DOHH2 (cell line): ENCODE data around the gene EFNA5.

Experiments
- H3F3A ChIP-seq: fragments of 200-600 bp; sonication (generic), shearing (Covaris generic); 2 replicates; pipeline ENCODE4 v1.6.0; 2016; ENCODE audit warnings: antibody characterized with exemption, mild to moderate bottlenecking; ENCODE audit not compliant: control insufficient read depth, insufficient read depth
- H3K27ac ChIP-seq: fragments of 200-600 bp; sonication (generic); 2 replicates; pipeline ENCODE4 v1.5.1; 2014; ENCODE audit warnings: low read depth, mild to moderate bottlenecking, low read length, moderate library complexity
- H3K27me3 ChIP-seq: fragments of 200-600 bp; sonication (generic); 2 replicates; pipeline ENCODE4 v1.6.1; 2014; ENCODE audit warnings: mild to moderate bottlenecking, low read length, mixed read lengths; ENCODE audit not compliant: control insufficient read depth
- H3K36me3 ChIP-seq: fragments of 200-600 bp; sonication (generic); 2 replicates; pipeline ENCODE4 v1.6.1; 2014; ENCODE audit warnings: mild to moderate bottlenecking, low read length, moderate library complexity, mixed read lengths; ENCODE audit not compliant: control insufficient read depth
- H3K4me1 ChIP-seq: fragments of 200-600 bp; sonication (generic); 2 replicates; pipeline ENCODE4 v1.6.1; 2014; ENCODE audit warnings: mild to moderate bottlenecking, low read length, mixed read lengths; ENCODE audit not compliant: control insufficient read depth
- H3K4me2 ChIP-seq: fragments of 200-600 bp; sonication (generic); 2 replicates; pipeline ENCODE4 v1.6.0; 2014; ENCODE audit warnings: mild to moderate bottlenecking, low read length, moderate library complexity
- H3K4me3 ChIP-seq: fragments of 200-600 bp; sonication (generic); 2 replicates; pipeline ENCODE4 v1.5.1; 2014; ENCODE audit warnings: mild to moderate bottlenecking, low read length, mixed read lengths
- H3K79me2 ChIP-seq: fragments of 200-600 bp; sonication (generic); 2 replicates; pipeline ENCODE4 v1.6.1; 2014; ENCODE audit warnings: mild to moderate bottlenecking, low read length, mixed read lengths; ENCODE audit not compliant: control insufficient read depth
- H3K9me2 ChIP-seq: fragments of 200-600 bp; sonication (generic); replicated peaks from 2 replicates; pipeline ENCODE4 v1.6.1; 2014; ENCODE audit warnings: mild to moderate bottlenecking, low read length, mixed read lengths; ENCODE audit not compliant: control insufficient read depth
- H3K9me3 ChIP-seq: fragments of 200-600 bp; sonication (generic); 2 replicates; pipeline ENCODE4 v1.6.1; 2014; ENCODE audit warnings: antibody characterized with exemption, low read length, mixed read lengths; ENCODE audit not compliant: control insufficient read depth, insufficient read depth
- H4K20me1 ChIP-seq: fragments of 200-600 bp; sonication (generic); 2 replicates; pipeline ENCODE4 v1.6.0; 2014; ENCODE audit warnings: low read depth, mild to moderate bottlenecking, antibody characterized with exemption, low read length, moderate library complexity; ENCODE audit not compliant: control insufficient read depth, insufficient read depth
- EZH2phosphoT487 ChIP-seq: fragments of 200-600 bp; sonication (generic); IDR thresholded peaks from 2 replicates; pipeline ENCODE4 v1.6.1; 2017; ENCODE audit warnings: borderline replicate concordance, mild to moderate bottlenecking, antibody characterized with exemption, low read length, moderate library complexity, mixed read lengths
- TF ChIP-seq, protein P1 (sequence below): fragments of 200-600 bp; sonication (generic); IDR thresholded peaks from one replicate; pipeline ENCODE4 v1.5.1; 2014; ENCODE audit warnings: antibody characterized with exemption, mild to moderate bottlenecking, low read depth, low read length; ENCODE audit not compliant: poor library complexity, severe bottlenecking

EFNA5 gene

DNA sequence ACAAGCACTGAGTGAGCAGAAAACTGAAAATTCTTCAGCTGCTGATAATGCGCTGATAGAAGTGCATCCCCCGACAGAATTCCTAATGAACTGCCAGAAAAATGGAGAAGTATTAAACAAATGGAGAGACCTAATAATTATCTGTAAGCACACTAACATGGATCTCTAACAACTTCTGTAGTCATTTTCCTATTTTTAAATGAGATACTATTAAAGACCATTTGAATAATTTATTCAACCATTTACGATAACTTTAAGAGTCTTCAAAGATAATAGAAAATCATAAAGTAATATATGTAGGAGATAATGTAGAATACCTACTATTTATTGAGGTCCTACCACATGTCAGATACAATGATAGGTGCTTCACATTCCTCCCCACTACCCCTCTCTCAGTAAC, 72.9 kb downstream of the EFNA5 start:
- Histone ChIP-seq H3K9me2 (no peaks in the 10 kb centered on the region; the same call in 1 of the 2 replicates), H3K4me2 (no peak overlapping the region), H3K79me2 (no peaks in the 10 kb centered on the region), H3K27ac (no peak overlapping the region), H3F3A (no peaks in the 10 kb centered on the region), H3K27me3 (no peaks in the 10 kb centered on the region), H4K20me1 (no peaks in the 10 kb centered on the region), H3K4me1 (no peaks in the 10 kb centered on the region), H3K9me3 (no peaks in the 10 kb centered on the region), H3K4me3 (no peak overlapping the region), H3K36me3 (no peaks in the 10 kb centered on the region)
- TF ChIP-seq, protein P1, sequence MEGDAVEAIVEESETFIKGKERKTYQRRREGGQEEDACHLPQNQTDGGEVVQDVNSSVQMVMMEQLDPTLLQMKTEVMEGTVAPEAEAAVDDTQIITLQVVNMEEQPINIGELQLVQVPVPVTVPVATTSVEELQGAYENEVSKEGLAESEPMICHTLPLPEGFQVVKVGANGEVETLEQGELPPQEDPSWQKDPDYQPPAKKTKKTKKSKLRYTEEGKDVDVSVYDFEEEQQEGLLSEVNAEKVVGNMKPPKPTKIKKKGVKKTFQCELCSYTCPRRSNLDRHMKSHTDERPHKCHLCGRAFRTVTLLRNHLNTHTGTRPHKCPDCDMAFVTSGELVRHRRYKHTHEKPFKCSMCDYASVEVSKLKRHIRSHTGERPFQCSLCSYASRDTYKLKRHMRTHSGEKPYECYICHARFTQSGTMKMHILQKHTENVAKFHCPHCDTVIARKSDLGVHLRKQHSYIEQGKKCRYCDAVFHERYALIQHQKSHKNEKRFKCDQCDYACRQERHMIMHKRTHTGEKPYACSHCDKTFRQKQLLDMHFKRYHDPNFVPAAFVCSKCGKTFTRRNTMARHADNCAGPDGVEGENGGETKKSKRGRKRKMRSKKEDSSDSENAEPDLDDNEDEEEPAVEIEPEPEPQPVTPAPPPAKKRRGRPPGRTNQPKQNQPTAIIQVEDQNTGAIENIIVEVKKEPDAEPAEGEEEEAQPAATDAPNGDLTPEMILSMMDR, result no peak
- TF ChIP-seq EZH2phosphoT487, result no peak

DNA sequence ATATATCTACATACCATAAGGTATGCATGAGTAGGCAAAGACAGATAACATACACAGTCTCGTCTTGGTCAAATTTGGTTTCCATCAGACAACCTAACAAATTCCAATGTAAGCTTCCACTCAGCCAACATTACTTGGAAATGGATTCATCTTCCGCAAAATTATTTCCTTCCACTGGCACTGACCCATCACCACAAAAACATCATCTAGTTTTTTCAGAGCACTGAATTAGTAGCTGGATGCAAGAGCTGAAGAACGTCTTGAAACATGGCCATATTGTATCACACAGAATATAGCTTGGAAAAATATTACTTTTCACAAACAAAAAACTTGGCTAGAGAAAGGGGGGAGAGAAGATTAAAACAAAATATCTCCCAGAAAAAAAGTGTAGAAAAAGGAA, 73.5 kb downstream of the EFNA5 start:
- Histone ChIP-seq H3K9me2 (no peaks in the 10 kb centered on the region; the same call in 1 of the 2 replicates), H4K20me1 (no peaks in the 10 kb centered on the region), H3K36me3 (no peaks in the 10 kb centered on the region), H3K9me3 (no peaks in the 10 kb centered on the region), H3F3A (no peaks in the 10 kb centered on the region), H3K27me3 (no peaks in the 10 kb centered on the region), H3K4me1 (no peaks in the 10 kb centered on the region), H3K79me2 (no peaks in the 10 kb centered on the region), H3K4me3 (no peak overlapping the region), H3K27ac (no peak overlapping the region), H3K4me2 (no peak overlapping the region)
- no peak for TF ChIP-seq EZH2phosphoT487
- TF ChIP-seq, protein P1, result no peak

DNA sequence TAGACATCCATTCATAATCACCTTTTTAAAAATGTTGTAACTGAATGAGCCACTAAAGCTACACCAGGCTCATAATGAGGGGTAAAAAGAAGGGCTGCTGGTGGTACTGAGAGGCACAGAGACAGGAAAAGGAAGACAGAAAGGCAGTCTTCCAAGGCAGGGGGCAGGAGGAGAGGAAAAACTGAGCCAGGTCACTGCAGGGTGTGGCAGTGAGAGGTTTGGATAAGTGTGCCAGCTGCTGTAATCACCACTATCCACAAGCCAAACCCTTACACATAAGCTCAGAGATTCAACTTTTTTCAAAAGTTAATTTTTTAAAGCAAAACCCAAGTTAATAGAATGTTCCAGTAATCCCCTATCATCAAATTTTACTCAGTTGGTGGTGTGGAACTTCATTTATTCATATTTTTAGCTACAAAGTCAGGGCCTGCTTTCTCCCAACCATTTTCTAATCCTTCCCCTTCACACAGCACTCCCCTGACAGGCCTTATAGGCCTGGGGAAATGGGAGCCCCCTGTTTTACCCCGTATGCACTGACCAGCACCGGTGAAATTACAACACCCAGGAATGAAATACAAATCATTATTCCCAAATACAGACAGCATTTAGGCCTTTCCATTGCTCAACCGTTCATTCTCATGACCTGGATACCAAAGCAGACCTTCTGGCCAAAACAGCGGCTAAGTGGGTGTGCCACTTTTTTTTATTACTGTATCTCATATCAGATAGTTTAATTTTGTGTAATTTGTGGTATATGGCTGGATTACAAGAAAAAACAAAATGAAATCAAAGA, 76.3 kb downstream of the EFNA5 start:
- no peaks in the 10 kb centered on the region for H3K4me1 ChIP-seq
- H4K20me1 ChIP-seq, result no peaks in the 10 kb centered on the region
- H3K36me3 ChIP-seq, result no peaks in the 10 kb centered on the region
- H3K79me2 ChIP-seq, result no peaks in the 10 kb centered on the region
- H3K9me2 ChIP-seq, result no peaks in the 10 kb centered on the region; the same call in 1 of the 2 replicates
- H3K4me3 ChIP-seq, result no peak overlapping the region
- TF ChIP-seq, protein P1, result no peak
- no peak for TF ChIP-seq EZH2phosphoT487
- no peaks in the 10 kb centered on the region for H3F3A ChIP-seq
- no peak overlapping the region for H3K4me2 ChIP-seq
- H3K27me3 ChIP-seq, result no peaks in the 10 kb centered on the region
- H3K9me3 ChIP-seq, result no peaks in the 10 kb centered on the region
- no peak overlapping the region for H3K27ac ChIP-seq
